Endothelial cell of umbilical vein (primary cell): ENCODE results near the gene ZNF516. TPM values are rescaled to one million over a fixed set of nuclear protein-coding genes. Genes with fewer than 3 reads are reported as not detected.

Experiments used
- BruUV-seq: library from RNA; stranded (reverse); fragments of 400-500 nt; replicated peaks from 2 replicates; lab custom pipeline; 2021; lab: Mats Ljungman, UMichigan
- CTCF ChIA-PET: fragments of 300-600, 350-600 bp; sonication (Branson Sonifier 250); formaldehyde crosslinking; loops from one replicate; lab custom pipeline; 2021; ENCODE audit warnings: antibody characterized with exemption, inconsistent platforms; lab: Charles Lee
- POLR2A ChIA-PET: fragments of 300-600, 350-600 bp; sonication (Branson Sonifier 250); formaldehyde crosslinking; loops from one replicate; lab custom pipeline; 2021; ENCODE audit warnings: antibody characterized with exemption, inconsistent platforms; lab: Charles Lee
- DNase-seq: peaks from one replicate; pipeline ENCODE4 v3.0.0-alpha.2; 2011; ENCODE audit warnings: low read depth, low spot score
- FAIRE-seq: peaks from 2 replicates; lab custom pipeline; 2011; peaks lifted over from hg19 to GRCh38; lab: Jason Lieb, UNC
- H2AFZ ChIP-seq: 2 replicates; pipeline ENCODE4 v1.6.0; 2012; ENCODE audit warnings: low read depth, low read length, control low read depth, inconsistent platforms
- H3K27ac ChIP-seq: 2 replicates; pipeline ENCODE4 v1.5.1; 2011; ENCODE audit warnings: low read depth, mild to moderate bottlenecking, control low read depth, low read length, moderate library complexity; ENCODE audit not compliant: insufficient read depth
- H3K27me3 ChIP-seq, 2 experiments: 2 replicates each; pipeline versions ENCODE4 v1.6.0 to v1.6.1; 2011; ENCODE audit warnings: low read length in 2 of 2, mixed read lengths in 1 of 2; ENCODE audit not compliant: control insufficient read depth in 2 of 2, insufficient read depth in 2 of 2
- H3K36me3 ChIP-seq, 2 experiments: 2 replicates in 1 of 2; 3 replicates in 1 of 2; pipeline ENCODE4 v1.5.1; 2011; ENCODE audit warnings: low read length in 2 of 2, mild to moderate bottlenecking in 1 of 2, moderate library complexity in 1 of 2; ENCODE audit not compliant: control insufficient read depth in 2 of 2, insufficient read depth in 2 of 2; ENCODE audit errors: extremely low read depth in 1 of 2
- H3K4me1 ChIP-seq: 3 replicates; pipeline ENCODE4 v1.5.1; 2011; ENCODE audit warnings: mild to moderate bottlenecking, low read length; ENCODE audit not compliant: control insufficient read depth, insufficient read depth; ENCODE audit errors: extremely low read depth
- H3K4me2 ChIP-seq: 2 replicates; pipeline ENCODE4 v1.6.1; 2011; ENCODE audit warnings: low read length, control low read depth, mixed read lengths; ENCODE audit not compliant: insufficient read depth
- H3K4me3 ChIP-seq, 3 experiments: fragments of 200-600 bp in 1 of 3; sonication (generic), shearing (Covaris generic) in 1 of 3; replicated peaks in 1 of 3; 2 replicates each; pipeline ENCODE4 v1.5.1; 2011 to 2016; ENCODE audit warnings: control low read depth in 3 of 3, low read length in 3 of 3, mild to moderate bottlenecking in 2 of 3, inconsistent platforms in 1 of 3, low read depth in 1 of 3, moderate library complexity in 1 of 3; ENCODE audit not compliant: insufficient read depth in 1 of 3
- H3K79me2 ChIP-seq: 2 replicates; pipeline ENCODE4 v1.6.0; 2012; ENCODE audit warnings: low read length, inconsistent platforms; ENCODE audit not compliant: control insufficient read depth, insufficient read depth
- H3K9ac ChIP-seq: replicated peaks from 2 replicates; pipeline ENCODE3; 2011; ENCODE audit warnings: low read length, control low read depth; ENCODE audit not compliant: insufficient read depth; ENCODE audit errors: extremely low read depth
- H3K9me1 ChIP-seq: replicated peaks from 3 replicates; pipeline ENCODE4 v1.6.0; 2011; ENCODE audit warnings: mild to moderate bottlenecking, low read length; ENCODE audit not compliant: control insufficient read depth, insufficient read depth; ENCODE audit errors: extremely low read depth
- H3K9me3 ChIP-seq: replicated peaks from 2 replicates; pipeline ENCODE4 v1.5.1; 2012; ENCODE audit warnings: low read length, inconsistent platforms; ENCODE audit not compliant: control insufficient read depth, insufficient read depth
- H4K20me1 ChIP-seq: replicated peaks from 2 replicates; pipeline ENCODE3; 2011; ENCODE audit warnings: mild to moderate bottlenecking, low read length; ENCODE audit not compliant: control insufficient read depth, insufficient read depth; ENCODE audit errors: extremely low read depth
- EZH2 ChIP-seq: IDR thresholded peaks from 2 replicates; pipeline ENCODE4 v1.6.1; 2012; ENCODE audit warnings: borderline replicate concordance, low read depth, mild to moderate bottlenecking, moderate library complexity, low read length, inconsistent platforms; ENCODE audit not compliant: severe bottlenecking
- FOS ChIP-seq: IDR thresholded peaks from 2 replicates; pipeline ENCODE4 v1.6.1; 2011; ENCODE audit warnings: mild to moderate bottlenecking, low read length, moderate library complexity, borderline replicate concordance; ENCODE audit not compliant: insufficient read depth
- GATA2 ChIP-seq: IDR thresholded peaks from 2 replicates; pipeline ENCODE4 v1.7.0; 2011; ENCODE audit warnings: low read depth, mild to moderate bottlenecking, moderate library complexity, mixed read lengths, low read length; ENCODE audit not compliant: insufficient read length, insufficient read depth
- JUN ChIP-seq: IDR thresholded peaks from 2 replicates; pipeline ENCODE4 v1.6.1; 2011; ENCODE audit warnings: borderline replicate concordance, low read depth; ENCODE audit not compliant: insufficient read length, insufficient read depth
- MYC ChIP-seq: IDR thresholded peaks from one replicate; pipeline ENCODE4 v1.6.1; 2011; ENCODE audit warnings: mild to moderate bottlenecking, low read depth, low read length
- POLR2A ChIP-seq: IDR thresholded peaks from 2 replicates; pipeline ENCODE4 v1.6.1; 2012; ENCODE audit warnings: low read depth, mild to moderate bottlenecking, control low read depth, low read length
- POLR2AphosphoS5 ChIP-seq: IDR thresholded peaks from 2 replicates; pipeline ENCODE4 v1.6.1; 2012; ENCODE audit warnings: low read depth, mild to moderate bottlenecking, control low read depth, low read length, moderate library complexity; ENCODE audit not compliant: insufficient read depth
- dilution Hi-C: fragments of 300-500 bp; cut with MboI; formaldehyde crosslinking; loops from one replicate; pipeline ENCODE4 v1.15.0; 2019; ENCODE audit warnings: low sequenced_read_pairs; ENCODE audit not compliant: extremely low pct_ligation_motif_present
- intact Hi-C: fragments of 100-400 bp; cut with micrococcal nuclease; formaldehyde crosslinking; loops from one replicate; pipeline ENCODE4 v1.10.0; 2022
- polyA plus RNA-seq, 4 experiments: library from polyadenylated mRNA; depleted of rRNA in 3 of 4; stranded (reverse) in 3 of 4; unstranded in 1 of 4; fragments of >200 nt; gene quantifications; 2 replicates each; pipeline versions ENCODE4 v1.2.1 to v1.2.3, GENCODE V29; 2011 to 2012; ENCODE audit warnings: missing spikeins in 1 of 4
- total RNA-seq: library from RNA; stranded (reverse); gene quantifications from 2 replicates; pipeline ENCODE4 v1.2.3, GENCODE V29; 2021
- TF ChIP-seq, protein P1 (sequence below), 2 donors: IDR thresholded peaks; 1 replicate in 1 of 2; 2 replicates in 1 of 2; pipeline ENCODE4 v1.5.1; 2011; ENCODE audit warnings: low read length in 2 of 2, mild to moderate bottlenecking in 2 of 2, moderate library complexity in 2 of 2, control low read depth in 1 of 2, inconsistent platforms in 1 of 2, low read depth in 1 of 2; ENCODE audit not compliant: insufficient read depth in 1 of 2; ENCODE audit errors: extremely low read depth in 1 of 2
- TF ChIP-seq, protein P2 (sequence below): IDR thresholded peaks from 2 replicates; pipeline ENCODE4 v1.6.1; 2011; ENCODE audit not compliant: insufficient read depth, insufficient read length

ZNF516 gene
- total and polyA plus RNA-seq, 2 donors (not counting 3 experiments of a cell fraction or from before 2014, with no cell fraction given) = 3.6 to 19.1 TPM

DNA sequence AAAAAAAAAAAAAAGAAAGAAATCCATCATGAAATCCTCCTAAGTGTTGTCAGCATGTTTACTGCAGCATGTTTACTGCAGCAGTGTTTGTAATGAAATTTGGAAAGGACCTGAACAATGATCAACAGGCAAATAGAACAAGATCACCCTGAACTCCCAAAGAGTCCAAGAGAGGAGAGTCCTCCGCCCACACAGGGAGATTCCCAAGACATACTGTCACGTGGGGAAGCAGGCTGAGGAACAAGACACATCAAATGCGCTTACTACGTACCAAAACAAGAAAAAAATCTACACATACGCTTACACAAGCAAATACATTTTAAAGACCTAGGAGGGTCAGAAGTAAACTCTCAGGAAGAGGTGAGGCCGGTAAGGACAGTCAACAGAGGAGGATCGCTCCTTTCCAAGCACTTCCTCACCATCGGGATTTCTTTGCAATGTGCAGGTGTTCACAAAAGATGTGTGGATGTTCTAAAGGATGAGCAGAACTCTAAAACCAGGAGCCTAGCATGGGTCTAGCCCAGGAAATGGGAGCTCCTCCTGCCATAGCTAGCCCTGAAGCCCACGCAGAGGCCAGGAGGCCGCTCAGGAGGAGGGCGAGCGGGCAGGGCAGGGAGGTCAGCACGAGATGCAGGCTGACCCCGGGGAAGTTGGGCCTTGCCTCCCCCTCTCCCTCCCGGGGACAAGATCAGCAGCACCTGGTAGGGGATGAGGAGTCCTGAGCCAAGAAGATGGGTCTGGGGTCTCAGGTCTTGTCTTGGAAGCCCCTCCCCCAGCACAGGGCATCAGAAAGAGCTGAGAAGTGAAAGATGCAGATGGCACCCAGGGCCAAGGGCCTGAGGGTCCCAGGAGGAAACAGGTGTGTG is 66.4 kb downstream of the ZNF516 start:
- dilution Hi-C loops = no loop called here

More for the DNA sequence above, 66.4 kb downstream of the ZNF516 start:
- POLR2A ChIA-PET = no interaction called here
- Histone ChIP-seq H3K4me3 (no peak overlapping the region), H3K27ac (no peak overlapping the region), H3K9ac (no peak overlapping the region), H3K27me3 (no peaks in the 10 kb centered on the region), H3K36me3 (no peaks in the 10 kb centered on the region), H2AFZ (no peak overlapping the region), H3K9me1 (no peaks in the 10 kb centered on the region), H3K79me2 (no peaks in the 10 kb centered on the region), H3K4me2 (no peak overlapping the region), H3K4me1 (no peaks in the 10 kb centered on the region), H3K9me3 (no peaks in the 10 kb centered on the region), H4K20me1 (no peaks in the 10 kb centered on the region)
- FAIRE-seq (no peak), DNase-seq (no peak)
- BruUV-seq = no TSS peak
- intact Hi-C loops = no loop called here
- CTCF ChIA-PET = no interaction called here
- TF ChIP-seq, protein P1, sequence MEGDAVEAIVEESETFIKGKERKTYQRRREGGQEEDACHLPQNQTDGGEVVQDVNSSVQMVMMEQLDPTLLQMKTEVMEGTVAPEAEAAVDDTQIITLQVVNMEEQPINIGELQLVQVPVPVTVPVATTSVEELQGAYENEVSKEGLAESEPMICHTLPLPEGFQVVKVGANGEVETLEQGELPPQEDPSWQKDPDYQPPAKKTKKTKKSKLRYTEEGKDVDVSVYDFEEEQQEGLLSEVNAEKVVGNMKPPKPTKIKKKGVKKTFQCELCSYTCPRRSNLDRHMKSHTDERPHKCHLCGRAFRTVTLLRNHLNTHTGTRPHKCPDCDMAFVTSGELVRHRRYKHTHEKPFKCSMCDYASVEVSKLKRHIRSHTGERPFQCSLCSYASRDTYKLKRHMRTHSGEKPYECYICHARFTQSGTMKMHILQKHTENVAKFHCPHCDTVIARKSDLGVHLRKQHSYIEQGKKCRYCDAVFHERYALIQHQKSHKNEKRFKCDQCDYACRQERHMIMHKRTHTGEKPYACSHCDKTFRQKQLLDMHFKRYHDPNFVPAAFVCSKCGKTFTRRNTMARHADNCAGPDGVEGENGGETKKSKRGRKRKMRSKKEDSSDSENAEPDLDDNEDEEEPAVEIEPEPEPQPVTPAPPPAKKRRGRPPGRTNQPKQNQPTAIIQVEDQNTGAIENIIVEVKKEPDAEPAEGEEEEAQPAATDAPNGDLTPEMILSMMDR (IDR thresholded peaks at IDR 0.05; ENCODE audit: extremely low read depth in 1 of 2, insufficient read depth in 1 of 2, low read depth in 1 of 2, low read length in 2 of 2) = no peak
- no peak for TF ChIP-seq GATA2
- no peak for TF ChIP-seq POLR2A
- no peak for TF ChIP-seq EZH2
- TF ChIP-seq FOS = no peak
- no peak for TF ChIP-seq MYC
- no peak for TF ChIP-seq JUN
- TF ChIP-seq POLR2AphosphoS5 = no peak
- TF ChIP-seq, protein P2, sequence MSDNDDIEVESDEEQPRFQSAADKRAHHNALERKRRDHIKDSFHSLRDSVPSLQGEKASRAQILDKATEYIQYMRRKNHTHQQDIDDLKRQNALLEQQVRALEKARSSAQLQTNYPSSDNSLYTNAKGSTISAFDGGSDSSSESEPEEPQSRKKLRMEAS = no peak
